Measurements from ENCODE around the gene NPHP4. TPM values are rescaled to one million over a fixed set of nuclear protein-coding genes. Genes with fewer than 3 reads are reported as not detected.
A peak's percentile ranks its signal among the peaks of the same experiment; 100 is the strongest.

NPHP4 gene
- total and polyA plus RNA-seq, 9 of the 15 experiments (the other 6 are each of a cell fraction or from before 2014, with no cell fraction given), result 0.52 to 26.2 (median 6.7) TPM

- TF ChIP-seq, protein P1, sequence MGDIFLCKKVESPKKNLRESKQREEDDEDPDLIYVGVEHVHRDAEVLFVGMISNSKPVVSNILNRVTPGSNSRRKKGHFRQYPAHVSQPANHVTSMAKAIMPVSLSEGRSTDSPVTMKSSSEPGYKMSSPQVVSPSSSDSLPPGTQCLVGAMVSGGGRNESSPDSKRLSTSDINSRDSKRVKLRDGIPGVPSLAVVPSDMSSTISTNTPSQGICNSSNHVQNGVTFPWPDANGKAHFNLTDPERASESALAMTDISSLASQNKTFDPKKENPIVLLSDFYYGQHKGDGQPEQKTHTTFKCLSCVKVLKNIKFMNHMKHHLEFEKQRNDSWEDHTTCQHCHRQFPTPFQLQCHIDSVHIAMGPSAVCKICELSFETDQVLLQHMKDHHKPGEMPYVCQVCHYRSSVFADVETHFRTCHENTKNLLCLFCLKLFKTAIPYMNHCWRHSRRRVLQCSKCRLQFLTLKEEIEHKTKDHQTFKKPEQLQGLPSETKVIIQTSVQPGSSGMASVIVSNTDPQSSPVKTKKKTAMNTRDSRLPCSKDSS (IDR thresholded peaks at IDR 0.05; ENCODE audit: low read depth, partially characterized antibody), result no peak
- peak in 1 of 2 experiments; percentile 73; a peak in 2 of 4 replicates for TF ChIP-seq NONO (IDR thresholded peaks at IDR 0.05; ENCODE audit: low read depth in 2 of 2, low read length in 1 of 2)
- TF ChIP-seq ZNF395 (CRISPR knock-in tag; IDR thresholded peaks at IDR 0.05), result peak; percentile 96
- TF ChIP-seq ZNF197 (CRISPR knock-in tag; IDR thresholded peaks at IDR 0.05; ENCODE audit: low read depth), result peak; percentile 92; the same call in 1 of the 2 replicates
- TF ChIP-seq CBX3 (IDR thresholded peaks at IDR 0.05; ENCODE audit: borderline replicate concordance in 1 of 2, low read length in 2 of 2), result peak in 1 of 2 experiments; percentile 73; a peak in 2 of 3 replicates
- TF ChIP-seq DPF2 (IDR thresholded peaks at IDR 0.05), result peak; percentile 99
- no peak for TF ChIP-seq ZNF830 (CRISPR knock-in tag; IDR thresholded peaks at IDR 0.05)
- peak; percentile 98 for TF ChIP-seq TCF3 (CRISPR knock-in tag; IDR thresholded peaks at IDR 0.05)
- TF ChIP-seq, protein P2, sequence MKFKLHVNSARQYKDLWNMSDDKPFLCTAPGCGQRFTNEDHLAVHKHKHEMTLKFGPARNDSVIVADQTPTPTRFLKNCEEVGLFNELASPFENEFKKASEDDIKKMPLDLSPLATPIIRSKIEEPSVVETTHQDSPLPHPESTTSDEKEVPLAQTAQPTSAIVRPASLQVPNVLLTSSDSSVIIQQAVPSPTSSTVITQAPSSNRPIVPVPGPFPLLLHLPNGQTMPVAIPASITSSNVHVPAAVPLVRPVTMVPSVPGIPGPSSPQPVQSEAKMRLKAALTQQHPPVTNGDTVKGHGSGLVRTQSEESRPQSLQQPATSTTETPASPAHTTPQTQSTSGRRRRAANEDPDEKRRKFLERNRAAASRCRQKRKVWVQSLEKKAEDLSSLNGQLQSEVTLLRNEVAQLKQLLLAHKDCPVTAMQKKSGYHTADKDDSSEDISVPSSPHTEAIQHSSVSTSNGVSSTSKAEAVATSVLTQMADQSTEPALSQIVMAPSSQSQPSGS (CRISPR knock-in tag; IDR thresholded peaks at IDR 0.05), result no peak
- peak; percentile 100 for TF ChIP-seq ARID1B (IDR thresholded peaks at IDR 0.05)
- TF ChIP-seq REST (IDR thresholded peaks at IDR 0.05; ENCODE audit: borderline replicate concordance), result peak; percentile 43; the same call in 1 of the 2 replicates
- no peak for TF ChIP-seq REST (CRISPR knock-in tag; IDR thresholded peaks at IDR 0.05; ENCODE audit: low read depth)
- no peak for TF ChIP-seq PTTG1 (tag; IDR thresholded peaks at IDR 0.05; ENCODE audit: low read depth)
- TF ChIP-seq ARNT (IDR thresholded peaks at IDR 0.05), result peak; percentile 85 to 98; a peak in 3 of 4 replicates
- peak; percentile 76; the same call in 1 of the 2 replicates for TF ChIP-seq BCL6 (CRISPR knock-in tag; IDR thresholded peaks at IDR 0.05)
Measured at GRCh38 chr1:5885471-5886139, 106.6 kb downstream of the NPHP4 start (continued).
